Ovary (tissue), 9 donors: Measurements from ENCODE around the gene FSD1. TPM values are rescaled to one million over a fixed set of nuclear protein-coding genes. Genes with fewer than 3 reads are reported as not detected.

Experiments used
- DNase-seq, 5 donors: peaks; one replicate each; pipeline ENCODE4 v3.0.0-alpha.2; 2019 to 2020
- H3K27ac ChIP-seq, 2 donors: fragments of 200-600 bp; one replicate each; pipeline versions ENCODE4 v1.5.1 to v1.8.0; 2019 to 2022
- H3K27me3 ChIP-seq: fragments of 200-600 bp; one replicate; pipeline ENCODE4 v1.8.0; 2022
- H3K36me3 ChIP-seq: fragments of 200-600 bp; sonication (generic); one replicate; pipeline ENCODE4 v1.5.1; 2019
- H3K4me1 ChIP-seq: one replicate; pipeline ENCODE4 v1.8.1; 2013; ENCODE audit warnings: mild to moderate bottlenecking, moderate library complexity; ENCODE audit not compliant: insufficient read depth
- H3K4me3 ChIP-seq: fragments of 200-600 bp; sonication (generic); one replicate; pipeline ENCODE4 v1.5.1; 2017
- H3K9me3 ChIP-seq, 2 donors: fragments of 200-600 bp in 1 of 2; sonication (generic) in 1 of 2; one replicate each; pipeline versions ENCODE4 v1.5.1 to v1.8.1; 2013 to 2019; ENCODE audit warnings: mild to moderate bottlenecking in 1 of 2, moderate library complexity in 1 of 2
- CTCF ChIP-seq, 3 donors: fragments of 450-650 bp in 2 of 3; fragments of 200-600 bp in 1 of 3; IDR thresholded peaks; one replicate each; pipeline versions ENCODE4 v1.5.1 to v1.8.0; 2016 to 2022; ENCODE audit warnings: antibody characterized with exemption in 3 of 3, mild to moderate bottlenecking in 1 of 3
- EP300 ChIP-seq: sonication (generic); formaldehyde crosslinking; IDR thresholded peaks from one replicate; pipeline ENCODE4 v1.6.1; 2017; ENCODE audit warnings: antibody characterized with exemption
- POLR2A ChIP-seq: fragments of 450-650 bp; IDR thresholded peaks from one replicate; pipeline ENCODE4 v1.6.1; 2017; ENCODE audit warnings: antibody characterized with exemption, mild to moderate bottlenecking, moderate library complexity
- WGBS, 3 donors: extraction: QIAGEN DNeasy Blood & Tissue Kit in 1 of 3; methylation state at CpG; one replicate each; pipeline versions ENCODE4 v1.1.5 to v1.1.7; 2013 to 2017; 5-methylcytosine and 5-hydroxymethylcytosine counted together
- intact Hi-C, 4 donors: fragments of 100-400 bp; cut with DNase I; formaldehyde crosslinking; loops; one replicate each; pipeline versions ENCODE4 v1.11.0 to v1.15.1; 2022 to 2023
- polyA plus RNA-seq, 2 donors: library from polyadenylated mRNA; stranded (reverse); fragments of 200-250 nt in 1 of 2; fragments of 350-450 nt in 1 of 2; fragmentation: Illumina TruSeq in 1 of 2; extraction: RNeasy Lipid Tissue Mini Kit (QIAGEN cat#74804) in 1 of 2; gene quantifications; one replicate each; pipeline ENCODE4 v1.2.3, GENCODE V29; 2013 to 2014
- total RNA-seq, 7 donors: library from RNA; depleted of rRNA in 2 of 7; stranded (reverse); fragments of >200 nt in 2 of 7; fragmentation: NEBNext Ultra II Directional in 3 of 7; extraction: Animal tissue kit (Norgen Biotek cat#: 25700) in 3 of 7; gene quantifications; one replicate each; pipeline versions ENCODE4 v1.1.0 to v1.2.4, GENCODE V29; 2016 to 2023
- donor health status: DM: no; HTN: no; CAD: no; lungs with moderate emphysema.
- donor health status: DM: no; HTN: no; CAD: no.
- donor health status: Bipolar disorder and iron deficiency.
- donor health status: DM: yes; HTN: yes; CAD: no.
- donor health status: DM: no; HTN: no; CAD: no.
- donor health status: DM: yes; HTN: yes; CAD: no.

The FSD1 gene
- total and polyA plus RNA-seq, 9 donors: 0.11 to 0.48 (median 0.18) TPM; not detected in 6

GRCh38 chr19:4319067-4319718 is 14.8 kb downstream of the FSD1 start:
- intact Hi-C loops: no loop called here
- H3K4me3 ChIP-seq: no peak overlapping the region
- DNase-seq: no peak
- H3K36me3 ChIP-seq: no peaks in the 10 kb centered on the region
- WGBS, 3 donors: 95 to 100% (median 100%) methylated on average over 2 of the region's 2 CpGs
- no peaks in the 10 kb centered on the region for H3K4me1 ChIP-seq
- TF ChIP-seq EP300: no peak
- TF ChIP-seq POLR2A: no peak
- no peak for TF ChIP-seq CTCF (IDR thresholded peaks at IDR 0.05)
- H3K9me3 ChIP-seq: no peaks in the 10 kb centered on the region
- H3K27ac ChIP-seq: no peak overlapping the region
- no peaks in the 10 kb centered on the region for H3K27me3 ChIP-seq

- no peak for DNase-seq
- H3K4me3 ChIP-seq: no peak overlapping the region
- H3K27me3 ChIP-seq: no peaks in the 10 kb centered on the region
- intact Hi-C loops: no loop called here
- no peak for TF ChIP-seq POLR2A
- TF ChIP-seq EP300: no peak
- TF ChIP-seq CTCF (IDR thresholded peaks at IDR 0.05): no peak
- no peaks in the 10 kb centered on the region for H3K4me1 ChIP-seq
- H3K27ac ChIP-seq: no peak overlapping the region
- no peaks in the 10 kb centered on the region for H3K9me3 ChIP-seq
- 91 to 96% (median 93%) methylated on average over 2 of the region's 2 CpGs for WGBS, 3 donors
- H3K36me3 ChIP-seq: no peaks in the 10 kb centered on the region
Observed at GRCh38 chr19:4320419-4320818, 16.0 kb downstream of the FSD1 start.

GRCh38 chr19:4322942-4323665 is 18.7 kb downstream of the FSD1 start:
- Histone ChIP-seq H3K9me3 (no peaks in the 10 kb centered on the region), H3K4me1 (peaks cover 6% of the 10 kb centered on the region), H3K27me3 (no peaks in the 10 kb centered on the region), H3K36me3 (no peaks in the 10 kb centered on the region), H3K4me3 (no peak overlapping the region), H3K27ac (no peak overlapping the region)
- intact Hi-C loops: no loop called here
- WGBS, 3 donors: 60 to 76% (median 73%) methylated on average over 36 to 37 of the region's 37 CpGs
- TF ChIP-seq CTCF (IDR thresholded peaks at IDR 0.05): no peak
- DNase-seq: peak in 4 of 5 donors; percentile 30 to 76 (median 61)

GRCh38 chr19:4323692-4324091 is 19.3 kb downstream of the FSD1 start:
- intact Hi-C loops: no loop called here
- H3K27ac ChIP-seq: no peak overlapping the region
- WGBS, 3 donors: 88 to 91% (median 89%) methylated on average over 9 of the region's 9 CpGs
- no peaks in the 10 kb centered on the region for H3K9me3 ChIP-seq
- peaks cover 6% of the 10 kb centered on the region for H3K4me1 ChIP-seq
- TF ChIP-seq CTCF (IDR thresholded peaks at IDR 0.05) (no peak), EP300 (no peak), POLR2A (no peak)
- no peak overlapping the region for H3K4me3 ChIP-seq
- no peak for DNase-seq
- H3K36me3 ChIP-seq: no peaks in the 10 kb centered on the region
- H3K27me3 ChIP-seq: no peaks in the 10 kb centered on the region
